Transverse colon (tissue), 4 donors: Measurements from ENCODE around the gene ABCC2.

Source experiments
- CTCF ChIP-seq, 5 experiments: fragments of 200-600 bp in 3 of 5; fragments of 450-650 bp in 2 of 5; sonication (generic) in 3 of 5; IDR thresholded peaks; 1 replicate in 2 of 5; 2 replicates in 3 of 5; pipeline ENCODE4 v1.5.1; 2016 to 2017; ENCODE audit warnings: antibody characterized with exemption in 5 of 5, inconsistent platforms in 3 of 5, mild to moderate bottlenecking in 2 of 5, moderate library complexity in 1 of 5
- EP300 ChIP-seq: sonication (generic); formaldehyde crosslinking; IDR thresholded peaks from one replicate; pipeline ENCODE4 v1.6.1; 2017; ENCODE audit warnings: antibody characterized with exemption, low read depth
- POLR2A ChIP-seq: fragments of 450-650 bp; IDR thresholded peaks from one replicate; pipeline ENCODE4 v1.6.1; 2016; ENCODE audit warnings: antibody characterized with exemption, mild to moderate bottlenecking, moderate library complexity
- POLR2AphosphoS5 ChIP-seq, 3 donors: sonication (generic); formaldehyde crosslinking; IDR thresholded peaks; one replicate each; pipeline ENCODE4 v1.6.1; 2016; ENCODE audit warnings: antibody characterized with exemption in 3 of 3

DNA sequence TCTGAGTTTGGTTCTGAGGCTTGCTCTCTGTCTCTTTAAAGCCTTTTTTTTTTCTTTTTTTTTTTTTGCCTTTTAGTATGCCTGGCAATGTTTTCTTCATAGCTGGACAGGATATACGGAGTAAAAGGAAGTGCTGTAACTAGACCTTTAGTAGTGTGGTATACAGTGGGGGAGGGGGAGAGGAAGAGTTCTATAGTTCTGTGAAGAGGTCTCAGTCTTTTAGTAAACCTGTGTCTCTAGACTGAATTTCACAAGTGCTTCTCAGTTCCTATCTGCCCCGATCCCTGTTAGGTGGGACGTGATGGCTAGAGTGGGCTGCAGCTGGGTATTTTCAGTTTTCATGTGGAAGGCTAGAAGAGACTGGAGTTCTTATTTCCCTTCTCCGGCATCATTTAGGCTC lies 3.1 kb upstream of the ABCC2 start:
- TF ChIP-seq EP300 (no peak), CTCF (IDR thresholded peaks at IDR 0.05) (no peak), POLR2A (no peak), POLR2AphosphoS5 (IDR thresholded peaks at IDR 0.05) (no peak)
